GM23338 (cell line): ENCODE data around the gene ARHGEF25. TPM values are rescaled to one million over a fixed set of nuclear protein-coding genes. Genes with fewer than 3 reads are reported as not detected.
"Not testable (repeated sequence)": the region's sequence is repeated elsewhere in the genome, so short reads cannot be mapped to it uniquely, and the experiment has no call there.

Experiments used
- ATAC-seq: fragments of 200-7000 bp; cut with Tn5 transposase; 3 replicates; pipeline ENCODE4 v1.9.1; 2020
- DNase-seq: peaks from one replicate; pipeline ENCODE4 v3.0.0-alpha.2; 2015; ENCODE audit warnings: low spot score
- H2AFZ ChIP-seq: fragments of 200-600 bp; sonication (generic); 2 replicates; pipeline ENCODE4 v1.8.0; 2016; ENCODE audit warnings: antibody characterized with exemption, mild to moderate bottlenecking, moderate library complexity
- H3F3A ChIP-seq: fragments of 200-600 bp; sonication (generic); replicated peaks from 2 replicates; pipeline ENCODE4 v1.8.0; 2017; ENCODE audit warnings: antibody characterized with exemption, mixed run types, low read depth
- H3K27ac ChIP-seq: fragments of 200-600 bp; sonication (generic); 2 replicates; pipeline ENCODE4 v1.6.1; 2016; ENCODE audit warnings: low read depth
- H3K27me3 ChIP-seq: fragments of 200-600 bp; sonication (generic); 2 replicates; pipeline ENCODE4 v1.8.0; 2016; ENCODE audit warnings: mild to moderate bottlenecking, mixed run types, moderate library complexity; ENCODE audit not compliant: insufficient read depth
- H3K36me3 ChIP-seq: fragments of 200-600 bp; sonication (generic); 2 replicates; pipeline ENCODE4 v1.8.0; 2016; ENCODE audit warnings: mild to moderate bottlenecking; ENCODE audit not compliant: insufficient read depth
- H3K4me1 ChIP-seq: fragments of 200-600 bp; sonication (generic); 2 replicates; pipeline ENCODE4 v1.8.0; 2016; ENCODE audit warnings: mild to moderate bottlenecking, moderate library complexity; ENCODE audit not compliant: insufficient read depth
- H3K4me2 ChIP-seq: fragments of 200-600 bp; sonication (generic); 2 replicates; pipeline ENCODE4 v1.7.1; 2017; ENCODE audit warnings: mixed run types
- H3K4me3 ChIP-seq: fragments of 200-600 bp; sonication (generic); 2 replicates; pipeline ENCODE4 v1.6.1; 2016; ENCODE audit warnings: mixed run types
- H3K79me2 ChIP-seq: fragments of 200-600 bp; sonication (generic); replicated peaks from 2 replicates; pipeline ENCODE4 v1.8.0; 2017; ENCODE audit warnings: mild to moderate bottlenecking; ENCODE audit not compliant: insufficient read depth
- H3K9me2 ChIP-seq: fragments of 200-600 bp; sonication (generic); 2 replicates; pipeline ENCODE4 v1.8.0; 2017; ENCODE audit not compliant: insufficient read depth
- H4K20me1 ChIP-seq: fragments of 200-600 bp; sonication (generic); replicated peaks from 2 replicates; pipeline ENCODE4 v1.8.0; 2017; ENCODE audit warnings: mild to moderate bottlenecking; ENCODE audit not compliant: insufficient read depth
- H3K27ac Mint-ChIP-seq: 2 replicates; pipeline ENCODE4 v1.8.0; 2020; ENCODE audit warnings: inconsistent platforms, mild to moderate bottlenecking, moderate library complexity, mixed read lengths
- H3K27me3 Mint-ChIP-seq: 3 replicates; pipeline ENCODE4 v1.8.0; 2022; ENCODE audit warnings: low read depth, mild to moderate bottlenecking, moderate library complexity, mixed read lengths, inconsistent platforms; ENCODE audit not compliant: insufficient read depth, poor library complexity
- H3K36me3 Mint-ChIP-seq: 3 replicates; pipeline ENCODE4 v1.8.0; 2021; ENCODE audit warnings: low read depth, mild to moderate bottlenecking, inconsistent platforms, moderate library complexity, mixed read lengths
- H3K4me1 Mint-ChIP-seq: 3 replicates; pipeline ENCODE4 v1.8.0; 2020; ENCODE audit warnings: mild to moderate bottlenecking, inconsistent platforms, mixed read lengths
- H3K4me3 Mint-ChIP-seq: 3 replicates; pipeline ENCODE4 v1.8.0; 2021; ENCODE audit warnings: moderate library complexity, mild to moderate bottlenecking, inconsistent platforms, mixed read lengths
- H3K9me3 Mint-ChIP-seq: 3 replicates; pipeline ENCODE4 v1.8.0; 2020; ENCODE audit warnings: moderate library complexity, mild to moderate bottlenecking, inconsistent platforms, mixed read lengths
- CTCF ChIP-seq, 2 experiments: fragments of 200-600 bp in 1 of 2; sonication (generic) in 1 of 2; conservative IDR thresholded peaks; 2 replicates each; pipeline versions ENCODE4 v1.5.1 to v1.6.1; 2016 to 2017; ENCODE audit warnings: antibody characterized with exemption in 2 of 2, low read depth in 2 of 2, mild to moderate bottlenecking in 2 of 2, moderate library complexity in 1 of 2
- EZH2phosphoT487 ChIP-seq: fragments of 200-600 bp; sonication (generic); IDR thresholded peaks from one replicate; pipeline ENCODE4 v1.8.1; 2018; ENCODE audit warnings: antibody characterized with exemption; ENCODE audit not compliant: unreplicated experiment
- NANOG ChIP-seq: IDR thresholded peaks from 2 replicates; pipeline ENCODE4 v1.6.1; 2016; ENCODE audit warnings: antibody characterized with exemption, borderline replicate concordance
- REST ChIP-seq: IDR thresholded peaks from one replicate; pipeline ENCODE4 v1.6.1; 2018; ENCODE audit warnings: antibody characterized with exemption; ENCODE audit not compliant: unreplicated experiment
- ZNF462 ChIP-seq: fragments of 250-450 bp; sonication (Bioruptor Pico); IDR thresholded peaks from 2 replicates; pipeline ENCODE4 v1.5.0; 2020; ENCODE audit warnings: mild to moderate bottlenecking, moderate library complexity
- polyA plus RNA-seq: library from polyadenylated mRNA; unstranded; fragments of >200 nt; fragmentation: Nextera tagmentation; extraction: Ambion mirVana; gene quantifications from 2 replicates; pipeline ENCODE4 v1.2.1, GENCODE V29; 2016
- total RNA-seq: library from RNA; depleted of rRNA; stranded (reverse); fragments of >200 nt; shearing (Covaris generic); gene quantifications from 2 replicates; pipeline ENCODE4 v1.2.3, GENCODE V29; 2014

Gene ARHGEF25
- total and polyA plus RNA-seq, 2 experiments from 2014 or later, result 0.53 to 10.2 TPM

GRCh38 chr12:57632958-57633840, 22.0 kb downstream of the ARHGEF25 start, which contains the start of gene B4GALNT1 (continued):
- TF ChIP-seq ZNF462 (CRISPR knock-in tag), result no peak
- peak; percentile 44 for TF ChIP-seq EZH2phosphoT487

- Mint-ChIP-seq H3K4me1 (peaks cover 10% of the 10 kb centered on the region), H3K27me3 (peaks cover 28% of the 10 kb centered on the region)
- not testable (repeated sequence) for H3F3A ChIP-seq, H3K9me3 Mint-ChIP-seq, H3K4me3 Mint-ChIP-seq, ATAC-seq, H3K4me2 ChIP-seq, H3K36me3 Mint-ChIP-seq, H3K4me3 ChIP-seq, H4K20me1 ChIP-seq, H3K9me2 ChIP-seq, DNase-seq, H2AFZ ChIP-seq, H3K36me3 ChIP-seq, H3K79me2 ChIP-seq, H3K27ac Mint-ChIP-seq, H3K27ac ChIP-seq
- Histone ChIP-seq H3K27me3 (peaks cover 46% of the 10 kb centered on the region), H3K4me1 (peaks cover 16% of the 10 kb centered on the region)
Observed at GRCh38 chr12:57636731-57637130, 25.5 kb downstream of the ARHGEF25 start.

DNA sequence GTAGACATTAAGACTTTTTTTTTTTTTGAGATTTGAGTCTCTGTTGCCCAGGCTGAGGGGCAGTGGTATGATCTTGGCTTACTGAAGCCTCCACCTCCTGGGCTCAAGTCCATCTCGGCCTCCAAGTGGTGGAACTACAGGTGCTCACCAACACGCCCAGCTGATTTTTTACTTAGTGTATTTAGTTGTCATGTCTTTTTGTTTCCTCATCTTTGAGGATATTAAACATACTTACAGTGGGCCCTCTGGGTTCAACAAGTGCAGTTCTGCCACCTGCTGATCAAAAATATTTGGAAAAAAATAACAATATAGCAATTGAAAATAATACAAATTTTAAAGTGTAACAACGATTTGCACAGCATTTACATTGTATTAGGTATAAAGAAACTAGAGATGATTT, 26.1 kb downstream of the ARHGEF25 start:
- Histone ChIP-seq H3F3A (no peaks in the 10 kb centered on the region), H3K27ac (no peak overlapping the region), H3K4me3 (no peak overlapping the region), H3K79me2 (no peaks in the 10 kb centered on the region), H3K36me3 (no peaks in the 10 kb centered on the region), H2AFZ (no peak overlapping the region), H3K9me2 (no peaks in the 10 kb centered on the region), H3K27me3 (peaks cover 40% of the 10 kb centered on the region), H4K20me1 (no peaks in the 10 kb centered on the region), H3K4me2 (no peak overlapping the region), H3K4me1 (peaks cover 21% of the 10 kb centered on the region)
- ATAC-seq (no peak), DNase-seq (no peak)
- Mint-ChIP-seq H3K27ac (no peak overlapping the region), H3K4me1 (peaks cover 13% of the 10 kb centered on the region), H3K27me3 (peaks cover 21% of the 10 kb centered on the region), H3K4me3 (no peak overlapping the region), H3K9me3 (peaks cover 7% of the 10 kb centered on the region; the same call in 2 of the 3 replicates), H3K36me3 (no peaks in the 10 kb centered on the region; the same call in 2 of the 3 replicates)
- TF ChIP-seq CTCF (conservative IDR thresholded peaks at IDR 0.05; ENCODE audit: low read depth in 2 of 2) (no peak), REST (no peak), NANOG (no peak)
